ENCODE results near the gene REM2. TPM values are rescaled to one million over a fixed set of nuclear protein-coding genes. Genes with fewer than 3 reads are reported as not detected.

Gene REM2
- total and polyA plus RNA-seq, 4 donors: 0.08 to 0.14 (median 0.11) TPM; not detected in 1

- Histone ChIP-seq H3K9me3 (ENCODE audit: control insufficient read depth in 4 of 4, low read length in 3 of 4) (no peaks in the 10 kb centered on the region), H3K27ac (ENCODE audit: low read depth in 1 of 2, low read length in 2 of 2) (no peak overlapping the region), H3K36me3 (ENCODE audit: control insufficient read depth in 4 of 4, insufficient read depth in 3 of 4, low read depth in 1 of 4, low read length in 3 of 4) (no peaks in the 10 kb centered on the region), H3K4me1 (ENCODE audit: control insufficient read depth in 4 of 4, insufficient read depth in 4 of 4, low read length in 3 of 4) (no peaks in the 10 kb centered on the region), H3K4me3 (ENCODE audit: low read depth in 1 of 3, low read length in 3 of 3) (no peak overlapping the region), H3K27me3 (ENCODE audit: control insufficient read depth in 4 of 4, insufficient read depth in 4 of 4, low read length in 3 of 4) (no peaks in the 10 kb centered on the region), H3K9ac (ENCODE audit: low read depth in 1 of 2, low read length in 2 of 2) (no peak overlapping the region)
- TF ChIP-seq SP1 (IDR thresholded peaks at IDR 0.05) (no peak), HNF4A (conservative IDR thresholded peaks at IDR 0.05) (no peak), GABPA (IDR thresholded peaks at IDR 0.05 in 1 of 2, conservative IDR thresholded peaks at IDR 0.05 in 1 of 2) (no peak), FOXA1 (IDR thresholded peaks at IDR 0.05) (no peak), TAF1 (conservative IDR thresholded peaks at IDR 0.05) (no peak), ZBTB33 (IDR thresholded peaks at IDR 0.05) (no peak), NR2F2 (IDR thresholded peaks at IDR 0.05) (no peak), HNF4G (IDR thresholded peaks at IDR 0.05) (no peak), YY1 (IDR thresholded peaks at IDR 0.05) (no peak), JUND (IDR thresholded peaks at IDR 0.05) (no peak), FOXA2 (IDR thresholded peaks at IDR 0.05) (no peak), MAX (IDR thresholded peaks at IDR 0.05) (no peak)
- no peak for DNase-seq (ENCODE audit: low spot score)
Measured at GRCh38 chr14:22861651-22862050, 21.4 kb upstream of the REM2 start.

- DNase-seq (ENCODE audit: low spot score): no peak
- TF ChIP-seq RAD21 (IDR thresholded peaks at IDR 0.05): no peak
- TF ChIP-seq RXRA (IDR thresholded peaks at IDR 0.05): no peak
- TF ChIP-seq, protein P1, sequence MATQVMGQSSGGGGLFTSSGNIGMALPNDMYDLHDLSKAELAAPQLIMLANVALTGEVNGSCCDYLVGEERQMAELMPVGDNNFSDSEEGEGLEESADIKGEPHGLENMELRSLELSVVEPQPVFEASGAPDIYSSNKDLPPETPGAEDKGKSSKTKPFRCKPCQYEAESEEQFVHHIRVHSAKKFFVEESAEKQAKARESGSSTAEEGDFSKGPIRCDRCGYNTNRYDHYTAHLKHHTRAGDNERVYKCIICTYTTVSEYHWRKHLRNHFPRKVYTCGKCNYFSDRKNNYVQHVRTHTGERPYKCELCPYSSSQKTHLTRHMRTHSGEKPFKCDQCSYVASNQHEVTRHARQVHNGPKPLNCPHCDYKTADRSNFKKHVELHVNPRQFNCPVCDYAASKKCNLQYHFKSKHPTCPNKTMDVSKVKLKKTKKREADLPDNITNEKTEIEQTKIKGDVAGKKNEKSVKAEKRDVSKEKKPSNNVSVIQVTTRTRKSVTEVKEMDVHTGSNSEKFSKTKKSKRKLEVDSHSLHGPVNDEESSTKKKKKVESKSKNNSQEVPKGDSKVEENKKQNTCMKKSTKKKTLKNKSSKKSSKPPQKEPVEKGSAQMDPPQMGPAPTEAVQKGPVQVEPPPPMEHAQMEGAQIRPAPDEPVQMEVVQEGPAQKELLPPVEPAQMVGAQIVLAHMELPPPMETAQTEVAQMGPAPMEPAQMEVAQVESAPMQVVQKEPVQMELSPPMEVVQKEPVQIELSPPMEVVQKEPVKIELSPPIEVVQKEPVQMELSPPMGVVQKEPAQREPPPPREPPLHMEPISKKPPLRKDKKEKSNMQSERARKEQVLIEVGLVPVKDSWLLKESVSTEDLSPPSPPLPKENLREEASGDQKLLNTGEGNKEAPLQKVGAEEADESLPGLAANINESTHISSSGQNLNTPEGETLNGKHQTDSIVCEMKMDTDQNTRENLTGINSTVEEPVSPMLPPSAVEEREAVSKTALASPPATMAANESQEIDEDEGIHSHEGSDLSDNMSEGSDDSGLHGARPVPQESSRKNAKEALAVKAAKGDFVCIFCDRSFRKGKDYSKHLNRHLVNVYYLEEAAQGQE (IDR thresholded peaks at IDR 0.05): no peak
- no peak for TF ChIP-seq MAX (IDR thresholded peaks at IDR 0.05)
- no peak for TF ChIP-seq TAF1 (conservative IDR thresholded peaks at IDR 0.05)
- Histone ChIP-seq H3K9ac (ENCODE audit: low read depth in 1 of 2, low read length in 2 of 2) (no peak overlapping the region), H3K4me1 (ENCODE audit: control insufficient read depth in 4 of 4, insufficient read depth in 4 of 4, low read length in 3 of 4) (no peaks in the 10 kb centered on the region), H3K9me3 (ENCODE audit: control insufficient read depth in 4 of 4, low read length in 3 of 4) (no peaks in the 10 kb centered on the region), H3K27ac (ENCODE audit: low read depth in 1 of 2, low read length in 2 of 2) (no peak overlapping the region), H3K4me3 (ENCODE audit: low read depth in 1 of 3, low read length in 3 of 3) (no peak overlapping the region), H3K36me3 (ENCODE audit: control insufficient read depth in 4 of 4, insufficient read depth in 3 of 4, low read depth in 1 of 4, low read length in 3 of 4) (no peaks in the 10 kb centered on the region), H3K27me3 (ENCODE audit: control insufficient read depth in 4 of 4, insufficient read depth in 4 of 4, low read length in 3 of 4) (no peaks in the 10 kb centered on the region)
- 88% methylated on average over 4 of the region's 4 CpGs for WGBS
Measured at GRCh38 chr14:22864979-22865378, 18.0 kb upstream of the REM2 start.

All from liver (tissue), 9 donors.